GM12878 (cell line): Measurements from ENCODE around the gene ATP6V0E1. TPM values are rescaled to one million over a fixed set of nuclear protein-coding genes. Genes with fewer than 3 reads are reported as not detected.

Source experiments
- ATAC-seq: fragments of 200-7000 bp; cut with Tn5 transposase; 3 replicates; pipeline ENCODE4 v1.9.1; 2020; ENCODE audit warnings: mild to moderate bottlenecking, moderate library complexity
- BruUV-seq: library from RNA; stranded (reverse); fragments of 400-500 nt; replicated peaks from 2 replicates; lab custom pipeline; 2021; lab: Mats Ljungman, UMichigan
- CTCF ChIA-PET: fragments of 300-600 bp; sonication (Branson Sonifier 250); formaldehyde crosslinking; extraction: SDS; loops from one replicate; lab custom pipeline; 2021; ENCODE audit warnings: inconsistent platforms; lab: Yijun Ruan, JAX
- POLR2A ChIA-PET: fragments of 350-600 bp; formaldehyde crosslinking; extraction: SDS; loops from one replicate; lab custom pipeline; 2021; ENCODE audit warnings: inconsistent platforms; lab: Charles Lee
- RAD21 ChIA-PET: fragments of 300-600 bp; sonication (Branson Sonifier 250); formaldehyde crosslinking; loops from one replicate; lab custom pipeline; 2023; ENCODE audit warnings: antibody characterized with exemption; ENCODE audit not compliant: unreplicated experiment; lab: Charles Lee
- SMC1A ChIA-PET: fragments of 300-600 bp; sonication (Branson Sonifier 250); formaldehyde crosslinking; loops from one replicate; lab custom pipeline; 2023; ENCODE audit not compliant: unreplicated experiment, uncharacterized antibody; lab: Charles Lee
- DNase-seq: peaks from one replicate; pipeline ENCODE4 v3.0.0-alpha.2; 2011; ENCODE audit warnings: low read depth, low spot score
- FAIRE-seq: peaks from 3 replicates; lab custom pipeline; 2011; peaks lifted over from hg19 to GRCh38; lab: Jason Lieb, UNC
- H2AFZ ChIP-seq: 2 replicates; pipeline ENCODE4 v1.6.0; 2011; ENCODE audit warnings: low read depth, low read length, control low read depth; ENCODE audit not compliant: control insufficient read depth
- H3K27ac ChIP-seq: 2 replicates; pipeline ENCODE4 v1.5.1; 2011; ENCODE audit warnings: control low read depth; ENCODE audit not compliant: control insufficient read depth, insufficient read depth
- H3K27me3 ChIP-seq, 2 experiments: replicated peaks in 1 of 2; 2 replicates each; pipeline versions ENCODE4 v1.6.0 to v1.6.1; 2011; ENCODE audit warnings: low read length in 1 of 2; ENCODE audit not compliant: control insufficient read depth in 2 of 2, insufficient read depth in 2 of 2
- H3K36me3 ChIP-seq, 2 experiments: 2 replicates each; pipeline ENCODE4 v1.5.1; 2011; ENCODE audit warnings: low read length in 1 of 2; ENCODE audit not compliant: control insufficient read depth in 2 of 2, insufficient read depth in 2 of 2
- H3K4me1 ChIP-seq: 2 replicates; pipeline ENCODE4 v1.6.1; 2011; ENCODE audit warnings: mild to moderate bottlenecking, low read length, moderate library complexity, mixed read lengths; ENCODE audit not compliant: control insufficient read depth, insufficient read depth
- H3K4me2 ChIP-seq: 2 replicates; pipeline ENCODE4 v1.6.0; 2011; ENCODE audit warnings: control low read depth; ENCODE audit not compliant: control insufficient read depth, insufficient read depth
- H3K4me3 ChIP-seq: fragments of 200-600 bp; sonication (generic); 2 replicates; pipeline ENCODE4 v1.5.1; 2016
- H3K79me2 ChIP-seq: 2 replicates; pipeline ENCODE4 v1.6.0; 2011; ENCODE audit warnings: low read length; ENCODE audit not compliant: control insufficient read depth, insufficient read depth
- H3K9ac ChIP-seq: 2 replicates; pipeline ENCODE4 v1.8.0; 2011; ENCODE audit warnings: low read length, control low read depth, mixed read lengths; ENCODE audit not compliant: control insufficient read depth, insufficient read depth
- H3K9me3 ChIP-seq: replicated peaks from 3 replicates; pipeline ENCODE4 v1.5.1; 2011; ENCODE audit warnings: mild to moderate bottlenecking, low read length; ENCODE audit not compliant: control insufficient read depth, insufficient read depth
- H4K20me1 ChIP-seq: 2 replicates; pipeline ENCODE4 v1.6.0; 2011; ENCODE audit not compliant: control insufficient read depth, insufficient read depth
- CTCF ChIP-seq, 3 experiments: IDR thresholded peaks in 2 of 3; conservative IDR thresholded peaks in 1 of 3; 2 replicates each; pipeline ENCODE4 v1.5.1; 2011; ENCODE audit warnings: low read depth in 3 of 3, low read length in 3 of 3, mild to moderate bottlenecking in 3 of 3, control low read depth in 2 of 3, moderate library complexity in 2 of 3, inconsistent platforms in 1 of 3, mixed read lengths in 1 of 3; ENCODE audit not compliant: control insufficient read depth in 2 of 3, insufficient read depth in 1 of 3; ENCODE audit errors: extremely low read depth in 1 of 3
- KAT2A ChIP-seq: conservative IDR thresholded peaks from 2 replicates; pipeline ENCODE4 v1.6.1; 2011; ENCODE audit warnings: low read depth, low read length; ENCODE audit not compliant: control insufficient read depth
- NFIC ChIP-seq: IDR thresholded peaks from 2 replicates; pipeline ENCODE4 v1.6.1; 2012; ENCODE audit warnings: low read depth, mild to moderate bottlenecking, inconsistent platforms, low read length, moderate library complexity
- NRF1 ChIP-seq: conservative IDR thresholded peaks from 2 replicates; pipeline ENCODE4 v1.6.1; 2011; ENCODE audit warnings: mild to moderate bottlenecking, low read depth, low read length, improper control_type of control experiment
- SMC3 ChIP-seq: IDR thresholded peaks from 2 replicates; pipeline ENCODE4 v1.6.1; 2011; ENCODE audit warnings: low read length, improper control_type of control experiment, borderline replicate concordance
- SUZ12 ChIP-seq: fragments of 200-600 bp; sonication (generic); IDR thresholded peaks from one replicate; pipeline ENCODE4 v1.6.1; 2018; ENCODE audit warnings: antibody characterized with exemption, mild to moderate bottlenecking; ENCODE audit not compliant: unreplicated experiment
- WGBS: methylation state at CpG from one replicate; pipeline ENCODE4 v1.1.6; 2016; ENCODE audit warnings: low lambda C conversion rate; ENCODE audit not compliant: insufficient replicate concordance, insufficient coverage; ENCODE audit errors: missing lambda C conversion rate; 5-methylcytosine and 5-hydroxymethylcytosine counted together
- in situ Hi-C: fragments of 300-500 bp; cut with MboI; formaldehyde crosslinking; loops from 9 replicates; pipeline ENCODE4 v1.14.3; 2018; ENCODE audit warnings: mixed read lengths
- intact Hi-C: fragments of 100-400 bp; cut with micrococcal nuclease; formaldehyde crosslinking; loops from one replicate; pipeline ENCODE4 v1.14.2; 2022; ENCODE audit not compliant: unreplicated experiment
- polyA plus RNA-seq, 11 experiments: library from polyadenylated mRNA; depleted of rRNA in 4 of 11; unstranded in 6 of 11; stranded (reverse) in 5 of 11; fragments of >200 nt; fragmentation: Nextera tagmentation in 4 of 11; fragmentation: Illumina TruSeq in 1 of 11; extraction: Ambion mirVana in 4 of 11; extraction: Trizol in 1 of 11; gene quantifications; 1 replicate in 1 of 11; 2 replicates in 10 of 11; pipeline versions ENCODE4 v1.2.1 to v1.2.3, GENCODE V29; 2011 to 2016; ENCODE audit warnings: inconsistent platforms in 2 of 11, missing spikeins in 2 of 11, low read depth in 1 of 11
- total RNA-seq, 4 experiments: library from RNA; depleted of rRNA in 3 of 4; stranded (reverse); fragments of >200 nt in 3 of 4; fragmentation: Illumina TruSeq in 1 of 4; extraction: Trizol in 1 of 4; gene quantifications; 2 replicates each; pipeline versions ENCODE4 v1.2.1 to v1.2.3, GENCODE V29; 2013 to 2021
- TF ChIP-seq, protein P1 (sequence below): fragments of 450-650 bp; IDR thresholded peaks from 2 replicates; pipeline ENCODE4 v1.6.1; 2017; ENCODE audit warnings: mild to moderate bottlenecking, moderate library complexity

Gene ATP6V0E1
- total and polyA plus RNA-seq, 10 of the 15 experiments (the other 5 are each of a cell fraction or from before 2014, with no cell fraction given) = 143 to 787 (median 306) TPM

GRCh38 chr5:173032730-173033129, 49.2 kb downstream of the ATP6V0E1 start:
- BruUV-seq = no TSS peak

More at GRCh38 chr5:173032730-173033129, 49.2 kb downstream of the ATP6V0E1 start:
- in situ Hi-C loops = no loop called here
- Histone ChIP-seq H3K36me3 (peaks cover 0 to 20% of the 10 kb centered on the region in 2 experiments), H3K27ac (no peak overlapping the region), H3K9me3 (no peaks in the 10 kb centered on the region), H3K27me3 (no peaks in the 10 kb centered on the region), H3K4me2 (no peak overlapping the region), H3K79me2 (peaks cover 36% of the 10 kb centered on the region), H2AFZ (no peak overlapping the region), H3K9ac (no peak overlapping the region), H3K4me3 (no peak overlapping the region), H3K4me1 (peaks cover 29% of the 10 kb centered on the region), H4K20me1 (0 out of 2 replicates have a peak, but pooled peaks cover 3% of the 10 kb centered on the region)
- DNase-seq (no peak), FAIRE-seq (no peak), ATAC-seq (no peak)
- RAD21 ChIA-PET = interaction anchor here (1.3 kb wide), 1 partner anchor 49 kb away, joined by 4 read pairs; the partner anchor contains the start of gene ATP6V0E1
- POLR2A ChIA-PET = interaction anchor here (0.7 to 2.1 kb wide), 3 partner anchors 17 to 29 kb away, joined by 3 to 11 read pairs (median 3); no protein-coding TSS in a partner anchor
- TF ChIP-seq SMC3 (no peak), SUZ12 (no peak), NRF1 (no peak), NFIC (no peak), KAT2A (no peak), CTCF (IDR thresholded peaks at IDR 0.05 in 2 of 3, conservative IDR thresholded peaks at IDR 0.05 in 1 of 3; ENCODE audit: control insufficient read depth in 2 of 3, extremely low read depth in 1 of 3, insufficient read depth in 1 of 3, low read depth in 3 of 3, low read length in 3 of 3) (no peak)
- TF ChIP-seq, protein P1, sequence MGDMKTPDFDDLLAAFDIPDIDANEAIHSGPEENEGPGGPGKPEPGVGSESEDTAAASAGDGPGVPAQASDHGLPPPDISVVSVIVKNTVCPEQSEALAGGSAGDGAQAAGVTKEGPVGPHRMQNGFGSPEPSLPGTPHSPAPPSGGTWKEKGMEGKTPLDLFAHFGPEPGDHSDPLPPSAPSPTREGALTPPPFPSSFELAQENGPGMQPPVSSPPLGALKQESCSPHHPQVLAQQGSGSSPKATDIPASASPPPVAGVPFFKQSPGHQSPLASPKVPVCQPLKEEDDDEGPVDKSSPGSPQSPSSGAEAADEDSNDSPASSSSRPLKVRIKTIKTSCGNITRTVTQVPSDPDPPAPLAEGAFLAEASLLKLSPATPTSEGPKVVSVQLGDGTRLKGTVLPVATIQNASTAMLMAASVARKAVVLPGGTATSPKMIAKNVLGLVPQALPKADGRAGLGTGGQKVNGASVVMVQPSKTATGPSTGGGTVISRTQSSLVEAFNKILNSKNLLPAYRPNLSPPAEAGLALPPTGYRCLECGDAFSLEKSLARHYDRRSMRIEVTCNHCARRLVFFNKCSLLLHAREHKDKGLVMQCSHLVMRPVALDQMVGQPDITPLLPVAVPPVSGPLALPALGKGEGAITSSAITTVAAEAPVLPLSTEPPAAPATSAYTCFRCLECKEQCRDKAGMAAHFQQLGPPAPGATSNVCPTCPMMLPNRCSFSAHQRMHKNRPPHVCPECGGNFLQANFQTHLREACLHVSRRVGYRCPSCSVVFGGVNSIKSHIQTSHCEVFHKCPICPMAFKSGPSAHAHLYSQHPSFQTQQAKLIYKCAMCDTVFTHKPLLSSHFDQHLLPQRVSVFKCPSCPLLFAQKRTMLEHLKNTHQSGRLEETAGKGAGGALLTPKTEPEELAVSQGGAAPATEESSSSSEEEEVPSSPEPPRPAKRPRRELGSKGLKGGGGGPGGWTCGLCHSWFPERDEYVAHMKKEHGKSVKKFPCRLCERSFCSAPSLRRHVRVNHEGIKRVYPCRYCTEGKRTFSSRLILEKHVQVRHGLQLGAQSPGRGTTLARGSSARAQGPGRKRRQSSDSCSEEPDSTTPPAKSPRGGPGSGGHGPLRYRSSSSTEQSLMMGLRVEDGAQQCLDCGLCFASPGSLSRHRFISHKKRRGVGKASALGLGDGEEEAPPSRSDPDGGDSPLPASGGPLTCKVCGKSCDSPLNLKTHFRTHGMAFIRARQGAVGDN = no peak
- SMC1A ChIA-PET = interaction anchor here (0.8 kb wide), 1 partner anchor 42 kb away, joined by 3 read pairs; no protein-coding TSS in a partner anchor
- 98% methylated on average over 3 of the region's 3 CpGs for WGBS
- intact Hi-C loops = no loop called here
- CTCF ChIA-PET = interaction anchor here (1.4 to 4.1 kb wide), 2 partner anchors 49 to 112 kb away, joined by 4 to 33 read pairs; partner anchors contain the start of genes ATP6V0E1 and BNIP1
